Activated naive CD4-positive, alpha-beta T cell treated with anti-CD3 and anti-CD28 coated beads, Interleukin-2, amount 10 ng/mL, durations not matched to agents 7 days and 5 days (primary cell): ENCODE results near the gene ROPN1L.

ENCODE experiments used
- CTCF ChIA-PET: fragments of 350-600 bp; sonication (Branson Sonifier 250); formaldehyde crosslinking; loops from one replicate; lab custom pipeline; 2021; ENCODE audit warnings: antibody characterized with exemption; lab: Charles Lee
- DNase-seq: peaks from one replicate; pipeline ENCODE4 v3.0.0-alpha.2; 2020
- H3K27ac Mint-ChIP-seq: one replicate; pipeline ENCODE4 v1.8.0; 2021; ENCODE audit warnings: mild to moderate bottlenecking, moderate library complexity, mixed read lengths
- H3K27me3 Mint-ChIP-seq: one replicate; pipeline ENCODE4 v1.8.0; 2021; ENCODE audit warnings: mild to moderate bottlenecking, mixed read lengths
- H3K36me3 Mint-ChIP-seq: one replicate; pipeline ENCODE4 v1.8.0; 2021; ENCODE audit warnings: mixed read lengths
- H3K4me1 Mint-ChIP-seq: one replicate; pipeline ENCODE4 v1.8.0; 2021; ENCODE audit warnings: mixed read lengths
- H3K4me3 Mint-ChIP-seq: one replicate; pipeline ENCODE4 v1.8.0; 2021; ENCODE audit warnings: mild to moderate bottlenecking, moderate library complexity, mixed read lengths
- H3K9me3 Mint-ChIP-seq: one replicate; pipeline ENCODE4 v1.8.0; 2021; ENCODE audit warnings: mixed read lengths

The ROPN1L gene

GRCh38 chr5:10499066-10499465, 57.4 kb downstream of the ROPN1L start:
- Mint-ChIP-seq H3K27me3 (peaks cover 9% of the 10 kb centered on the region), H3K27ac (no peak overlapping the region), H3K4me1 (peaks cover 3% of the 10 kb centered on the region), H3K4me3 (no peak overlapping the region), H3K9me3 (peaks cover 14% of the 10 kb centered on the region), H3K36me3 (no peaks in the 10 kb centered on the region)
- DNase-seq = no peak
- CTCF ChIA-PET = interaction anchor here (1.2 kb wide), 1 partner anchor 48 kb away, joined by 3 read pairs; no protein-coding TSS in a partner anchor

- Mint-ChIP-seq H3K36me3 (no peaks in the 10 kb centered on the region), H3K27ac (no peak overlapping the region), H3K27me3 (peaks cover 9% of the 10 kb centered on the region), H3K4me1 (no peaks in the 10 kb centered on the region), H3K9me3 (peaks cover 7% of the 10 kb centered on the region), H3K4me3 (no peak overlapping the region)
- CTCF ChIA-PET = interaction anchor here (1.2 kb wide), 1 partner anchor 49 kb away, joined by 3 read pairs; no protein-coding TSS in a partner anchor
- no peak for DNase-seq
Measured at GRCh38 chr5:10499776-10500175, 58.1 kb downstream of the ROPN1L start.

DNA sequence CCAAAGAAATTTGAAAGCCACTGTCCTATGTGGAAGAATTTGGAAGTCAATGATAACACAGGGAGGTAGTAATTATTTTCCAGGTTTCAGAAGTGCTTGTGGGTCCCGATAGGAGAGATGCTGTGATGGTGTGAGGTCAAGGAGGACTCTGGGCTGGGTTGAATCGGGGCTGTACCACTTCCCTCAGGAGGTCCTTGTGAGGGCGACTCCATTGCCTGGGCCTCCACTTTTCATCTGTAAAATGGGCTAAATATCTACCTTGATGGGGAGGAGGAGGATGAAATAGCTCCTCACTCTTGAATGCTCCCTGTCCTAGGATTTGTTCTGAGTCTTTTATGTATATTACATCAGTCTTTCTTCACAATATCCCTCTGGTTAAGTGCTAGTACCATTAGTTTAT, 59.0 kb downstream of the ROPN1L start:
- Mint-ChIP-seq H3K4me1 (no peaks in the 10 kb centered on the region), H3K4me3 (no peak overlapping the region), H3K27ac (no peak overlapping the region), H3K27me3 (peaks cover 9% of the 10 kb centered on the region), H3K36me3 (no peaks in the 10 kb centered on the region), H3K9me3 (peaks cover 3% of the 10 kb centered on the region)
- CTCF ChIA-PET = no interaction called here
- no peak for DNase-seq

DNA sequence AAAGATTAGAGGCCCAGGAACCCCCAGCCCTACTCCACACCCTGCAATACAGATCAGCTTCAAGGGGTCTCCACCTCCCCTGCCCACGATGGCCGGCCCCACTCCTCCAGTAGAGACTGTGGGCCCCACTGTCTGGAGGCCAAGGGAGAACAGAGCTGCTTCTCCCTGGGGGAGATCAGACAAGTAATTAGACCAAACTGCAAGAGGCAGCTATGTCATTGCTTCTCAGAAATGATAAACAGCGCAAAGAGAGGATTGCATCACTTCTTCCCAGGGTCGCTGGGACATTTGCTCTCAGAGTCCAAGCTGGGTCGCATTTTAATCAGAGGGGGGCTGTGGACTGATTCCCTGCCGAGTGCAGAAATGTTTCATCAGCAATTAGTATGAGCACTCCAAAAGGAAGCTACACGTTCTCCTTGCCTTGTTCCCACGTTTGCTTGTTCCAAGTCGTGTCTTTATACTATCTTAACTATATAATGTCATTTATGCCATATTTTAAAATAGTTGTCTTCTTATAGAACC, 59.9 kb downstream of the ROPN1L start:
- H3K4me3 Mint-ChIP-seq = no peak overlapping the region
- no peaks in the 10 kb centered on the region for H3K9me3 Mint-ChIP-seq
- no peak overlapping the region for H3K27ac Mint-ChIP-seq
- no peak for DNase-seq
- H3K36me3 Mint-ChIP-seq = no peaks in the 10 kb centered on the region
- peaks cover 9% of the 10 kb centered on the region for H3K27me3 Mint-ChIP-seq
- CTCF ChIA-PET = no interaction called here
- H3K4me1 Mint-ChIP-seq = no peaks in the 10 kb centered on the region

DNA sequence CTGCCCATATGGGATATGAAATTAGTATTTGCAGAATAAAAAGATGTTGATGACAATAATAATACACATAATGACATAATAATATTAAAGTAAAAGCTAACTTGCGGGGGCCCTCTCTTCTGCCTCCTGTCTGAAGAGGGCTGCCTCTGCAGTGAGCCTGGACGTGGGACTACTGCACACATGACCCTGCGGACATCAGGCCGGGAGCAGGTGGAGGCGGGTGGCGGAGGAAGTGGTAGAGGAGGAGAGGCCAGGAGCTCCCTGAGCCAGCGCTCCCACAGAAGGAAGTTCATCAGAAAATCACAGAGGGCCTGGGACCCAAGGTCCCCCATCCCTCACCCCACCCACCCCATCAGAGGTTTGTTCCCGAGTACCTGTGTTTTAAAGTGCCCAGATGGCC, 60.5 kb downstream of the ROPN1L start:
- H3K4me1 Mint-ChIP-seq = no peaks in the 10 kb centered on the region
- DNase-seq = no peak
- CTCF ChIA-PET = no interaction called here
- no peaks in the 10 kb centered on the region for H3K36me3 Mint-ChIP-seq
- no peaks in the 10 kb centered on the region for H3K9me3 Mint-ChIP-seq
- H3K27ac Mint-ChIP-seq = no peak overlapping the region
- H3K4me3 Mint-ChIP-seq = no peak overlapping the region
- peaks cover 9% of the 10 kb centered on the region for H3K27me3 Mint-ChIP-seq

GRCh38 chr5:10502578-10502977, 60.9 kb downstream of the ROPN1L start:
- H3K36me3 Mint-ChIP-seq = no peaks in the 10 kb centered on the region
- CTCF ChIA-PET = no interaction called here

DNA sequence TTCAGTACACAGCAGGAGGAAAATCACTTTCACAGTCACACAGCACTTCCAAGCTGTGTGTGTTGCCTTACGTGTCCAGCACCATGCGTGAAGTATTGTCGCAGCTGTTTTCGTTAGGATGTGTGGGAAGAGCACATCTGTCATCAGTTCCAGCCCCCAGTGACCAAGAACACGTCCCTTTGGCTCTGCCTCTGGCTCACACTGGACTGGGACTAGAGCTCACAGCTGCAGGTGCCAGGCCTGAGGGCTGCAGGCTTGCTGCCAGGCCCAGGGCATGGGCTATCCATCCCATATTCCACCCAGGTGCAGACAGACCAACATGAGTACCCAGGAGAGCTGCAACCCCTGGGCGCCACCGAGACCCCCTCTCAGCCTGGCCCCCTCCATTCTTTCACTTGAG, 61.6 kb downstream of the ROPN1L start:
- DNase-seq = no peak
- CTCF ChIA-PET = no interaction called here
- Mint-ChIP-seq H3K4me1 (no peaks in the 10 kb centered on the region), H3K36me3 (no peaks in the 10 kb centered on the region), H3K4me3 (no peak overlapping the region), H3K27ac (no peak overlapping the region), H3K9me3 (no peaks in the 10 kb centered on the region), H3K27me3 (peaks cover 9% of the 10 kb centered on the region)

More at GRCh38 chr5:10502578-10502977, 60.9 kb downstream of the ROPN1L start:
- no peak for DNase-seq
- no peak overlapping the region for H3K4me3 Mint-ChIP-seq
- H3K9me3 Mint-ChIP-seq = no peaks in the 10 kb centered on the region
- H3K27ac Mint-ChIP-seq = no peak overlapping the region
- no peaks in the 10 kb centered on the region for H3K4me1 Mint-ChIP-seq
- peaks cover 9% of the 10 kb centered on the region for H3K27me3 Mint-ChIP-seq

DNA sequence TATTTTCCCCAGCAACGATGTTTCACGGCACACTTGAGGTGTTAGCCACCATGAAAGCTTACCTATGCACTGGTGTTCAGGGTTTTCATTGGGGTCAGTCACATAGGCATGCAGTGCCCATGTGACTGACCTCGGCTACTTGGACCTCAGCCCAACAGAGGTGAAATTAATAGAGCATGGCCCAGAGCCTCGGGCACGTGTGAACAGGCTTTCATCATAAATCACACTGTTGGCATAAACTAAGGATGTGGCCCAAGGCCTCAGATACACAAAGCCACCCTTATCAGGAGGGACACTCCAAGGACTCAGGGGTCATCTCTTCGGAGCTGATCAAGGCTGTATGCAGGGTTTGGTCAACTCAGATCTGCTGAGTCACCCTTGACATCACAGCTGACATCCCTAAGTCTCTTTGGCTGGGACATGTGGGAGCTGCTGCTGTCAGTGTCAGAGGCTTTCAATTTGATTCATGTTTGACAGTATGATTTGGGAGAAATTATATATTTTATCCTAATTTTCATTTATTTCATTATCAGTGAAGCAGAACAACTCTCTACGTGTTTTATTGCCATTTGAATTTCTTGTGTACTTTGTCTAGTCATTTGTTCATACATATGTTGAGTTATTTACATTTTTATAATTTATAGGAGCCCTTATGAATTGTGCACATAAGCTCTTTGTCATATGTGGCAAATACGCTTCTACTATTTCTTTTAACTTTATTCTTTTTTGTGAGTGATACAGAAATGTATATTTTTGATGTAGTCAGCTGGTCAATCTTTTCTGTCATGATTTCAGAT, 62.5 kb downstream of the ROPN1L start:
- no peak overlapping the region for H3K27ac Mint-ChIP-seq
- no peaks in the 10 kb centered on the region for H3K4me1 Mint-ChIP-seq
- H3K27me3 Mint-ChIP-seq = peaks cover 8% of the 10 kb centered on the region
- no peak for DNase-seq
- no peaks in the 10 kb centered on the region for H3K36me3 Mint-ChIP-seq
- H3K9me3 Mint-ChIP-seq = no peaks in the 10 kb centered on the region
- H3K4me3 Mint-ChIP-seq = no peak overlapping the region
- CTCF ChIA-PET = no interaction called here

- peaks cover 10% of the 10 kb centered on the region for H3K27me3 Mint-ChIP-seq
- no peaks in the 10 kb centered on the region for H3K4me1 Mint-ChIP-seq
- H3K27ac Mint-ChIP-seq = no peak overlapping the region
- H3K36me3 Mint-ChIP-seq = no peaks in the 10 kb centered on the region
- H3K9me3 Mint-ChIP-seq = no peaks in the 10 kb centered on the region
- CTCF ChIA-PET = no interaction called here
- no peak overlapping the region for H3K4me3 Mint-ChIP-seq
- no peak for DNase-seq
Measured at GRCh38 chr5:10505517-10506095, 63.9 kb downstream of the ROPN1L start.

DNA sequence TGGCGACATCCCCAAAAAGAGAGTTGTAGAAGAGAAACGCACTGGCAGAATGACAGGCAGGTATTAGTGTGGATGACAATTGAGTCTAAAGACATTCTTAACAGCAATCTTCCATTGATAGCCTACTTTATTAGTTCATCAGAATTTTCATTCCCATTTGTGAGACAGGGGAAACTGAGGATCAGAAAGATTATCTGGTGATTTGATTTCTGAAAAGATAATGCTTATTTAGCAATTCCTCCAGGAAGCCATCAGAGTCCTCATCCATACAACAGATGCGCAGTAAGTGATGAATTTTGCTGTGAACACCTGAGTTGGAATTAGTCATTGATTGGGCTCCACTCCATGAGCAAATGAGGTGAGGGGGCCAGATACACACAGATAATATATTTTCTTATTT, 64.9 kb downstream of the ROPN1L start:
- H3K27ac Mint-ChIP-seq = no peak overlapping the region
- no peak overlapping the region for H3K4me3 Mint-ChIP-seq
- H3K27me3 Mint-ChIP-seq = peaks cover 10% of the 10 kb centered on the region
- H3K9me3 Mint-ChIP-seq = no peaks in the 10 kb centered on the region
- CTCF ChIA-PET = no interaction called here
- no peaks in the 10 kb centered on the region for H3K4me1 Mint-ChIP-seq
- no peaks in the 10 kb centered on the region for H3K36me3 Mint-ChIP-seq
- DNase-seq = no peak

- H3K9me3 Mint-ChIP-seq = no peaks in the 10 kb centered on the region
- CTCF ChIA-PET = interaction anchor here (0.6 kb wide), 1 partner anchor 95 kb away, joined by 3 read pairs; no protein-coding TSS in a partner anchor
- no peaks in the 10 kb centered on the region for H3K36me3 Mint-ChIP-seq
- peaks cover 11% of the 10 kb centered on the region for H3K27me3 Mint-ChIP-seq
- H3K4me3 Mint-ChIP-seq = no peak overlapping the region
- no peak for DNase-seq
- no peak overlapping the region for H3K27ac Mint-ChIP-seq
- H3K4me1 Mint-ChIP-seq = no peaks in the 10 kb centered on the region
Measured at GRCh38 chr5:10507575-10508096, 66.0 kb downstream of the ROPN1L start.

DNA sequence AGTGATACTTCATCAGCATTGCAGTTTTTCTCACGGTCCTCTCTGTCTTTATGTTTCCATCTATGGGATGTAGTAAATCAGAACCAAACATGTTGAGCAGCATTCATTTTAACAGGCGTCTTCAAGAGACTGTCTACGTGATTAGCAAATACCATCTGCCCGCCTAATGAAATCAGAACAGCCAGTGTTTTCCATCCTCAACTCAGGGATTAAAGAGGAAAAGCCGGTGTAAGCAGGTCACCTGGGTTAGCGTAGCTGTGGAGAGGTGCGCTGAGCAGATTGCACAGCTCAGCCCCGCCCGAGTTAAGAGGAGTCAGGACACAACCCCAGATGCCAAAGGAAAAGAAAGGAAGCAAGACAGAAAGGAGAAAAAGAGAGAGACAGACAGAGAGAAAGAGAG, 67.9 kb downstream of the ROPN1L start:
- Mint-ChIP-seq H3K27me3 (peaks cover 15% of the 10 kb centered on the region), H3K36me3 (no peaks in the 10 kb centered on the region), H3K4me3 (no peak overlapping the region), H3K4me1 (no peaks in the 10 kb centered on the region), H3K27ac (no peak overlapping the region), H3K9me3 (no peaks in the 10 kb centered on the region)
- DNase-seq = no peak
- CTCF ChIA-PET = no interaction called here

GRCh38 chr5:10511741-10512640, 70.3 kb downstream of the ROPN1L start:
- Mint-ChIP-seq H3K27ac (no peak overlapping the region), H3K36me3 (no peaks in the 10 kb centered on the region), H3K4me1 (no peaks in the 10 kb centered on the region), H3K27me3 (peaks cover 15% of the 10 kb centered on the region), H3K9me3 (no peaks in the 10 kb centered on the region), H3K4me3 (no peak overlapping the region)
- no peak for DNase-seq
- CTCF ChIA-PET = no interaction called here
